GOT3 (cell line): Measurements from ENCODE around the gene LDHAL6B.

ENCODE experiments used
- DNase-seq: peaks from one replicate; lab custom pipeline; 2025; ENCODE audit warnings: mixed read lengths; lab: John Stamatoyannopoulos, UW

Gene LDHAL6B

GRCh38 chr15:59251001-59251845 lies 44.6 kb downstream of the LDHAL6B start:
- no peak for DNase-seq

- no peak for DNase-seq
These were observed 45.5 kb downstream of the LDHAL6B start for GRCh38 chr15:59252137-59252536.

GRCh38 chr15:59255680-59256336 lies 49.2 kb downstream of the LDHAL6B start:
- DNase-seq: no peak

- DNase-seq: no peak
These were observed 49.8 kb downstream of the LDHAL6B start for GRCh38 chr15:59256482-59256881.

GRCh38 chr15:59257140-59257539 lies 50.5 kb downstream of the LDHAL6B start:
- no peak for DNase-seq
